Measurements from ENCODE around the gene GDPD4.

The GDPD4 gene

DNA sequence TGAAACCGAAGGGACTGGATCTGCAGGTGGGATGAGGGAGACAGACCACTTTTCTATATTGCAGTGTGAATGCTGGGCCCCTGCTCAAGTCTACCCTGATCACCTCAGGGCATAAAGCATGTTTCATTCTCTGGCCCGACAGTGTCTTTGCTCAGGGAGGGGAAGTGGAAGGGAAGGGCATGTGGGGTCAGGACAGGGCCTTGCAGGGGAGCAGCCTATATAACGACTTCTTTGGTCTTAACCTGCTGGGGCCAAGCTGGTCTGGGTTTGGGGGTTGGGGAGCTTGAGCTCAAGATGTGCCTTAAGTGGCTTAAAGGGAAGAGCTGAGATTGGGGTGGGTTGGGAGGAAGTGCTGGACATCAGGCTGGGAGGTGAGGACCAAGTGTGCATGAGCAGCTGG is 86.4 kb downstream of the GDPD4 start:
- Histone ChIP-seq H3K36me3 (ENCODE audit: control insufficient read depth in 1 of 2, insufficient read depth in 2 of 2, low read length in 2 of 2) (no peaks in the 10 kb centered on the region), H3K27ac (ENCODE audit: low read depth, low read length) (no peak overlapping the region), H3K9me3 (ENCODE audit: control insufficient read depth in 1 of 2, low read length in 2 of 2) (no peaks in the 10 kb centered on the region), H3K27me3 (ENCODE audit: control insufficient read depth in 1 of 2, insufficient read depth in 2 of 2, low read length in 2 of 2) (no peaks in the 10 kb centered on the region), H3K4me3 (ENCODE audit: low read depth in 1 of 2, low read length in 2 of 2) (no peak overlapping the region), H3K4me1 (ENCODE audit: control insufficient read depth in 1 of 2, insufficient read depth in 2 of 2, low read length in 2 of 2) (no peaks in the 10 kb centered on the region), H3K9ac (ENCODE audit: low read depth in 1 of 2, low read length in 2 of 2) (no peak overlapping the region)

DNA sequence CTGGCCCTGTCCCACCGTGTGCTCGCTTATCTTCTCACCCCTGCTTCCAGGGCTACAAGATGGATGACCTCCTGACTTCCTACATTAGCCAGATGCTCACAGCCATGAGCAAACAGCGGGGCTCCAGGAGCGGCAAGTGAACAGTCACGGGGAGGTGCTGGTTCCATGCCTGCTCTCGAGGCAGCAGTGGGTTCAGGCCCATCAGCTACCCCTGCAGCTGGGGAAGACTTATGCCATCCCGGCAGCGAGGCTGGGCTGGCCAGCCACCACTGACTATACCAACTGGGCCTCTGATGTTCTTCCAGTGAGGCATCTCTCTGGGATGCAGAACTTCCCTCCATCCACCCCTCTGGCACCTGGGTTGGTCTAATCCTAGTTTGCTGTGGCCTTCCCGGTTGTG is 86.9 kb downstream of the GDPD4 start:
- Histone ChIP-seq H3K27ac (ENCODE audit: low read depth, low read length) (no peak overlapping the region), H3K4me3 (ENCODE audit: low read depth in 1 of 2, low read length in 2 of 2) (no peak overlapping the region), H3K4me1 (ENCODE audit: control insufficient read depth in 1 of 2, insufficient read depth in 2 of 2, low read length in 2 of 2) (no peaks in the 10 kb centered on the region), H3K36me3 (ENCODE audit: control insufficient read depth in 1 of 2, insufficient read depth in 2 of 2, low read length in 2 of 2) (no peaks in the 10 kb centered on the region), H3K9ac (ENCODE audit: low read depth in 1 of 2, low read length in 2 of 2) (no peak overlapping the region), H3K9me3 (ENCODE audit: control insufficient read depth in 1 of 2, low read length in 2 of 2) (no peaks in the 10 kb centered on the region), H3K27me3 (ENCODE audit: control insufficient read depth in 1 of 2, insufficient read depth in 2 of 2, low read length in 2 of 2) (no peaks in the 10 kb centered on the region)

DNA sequence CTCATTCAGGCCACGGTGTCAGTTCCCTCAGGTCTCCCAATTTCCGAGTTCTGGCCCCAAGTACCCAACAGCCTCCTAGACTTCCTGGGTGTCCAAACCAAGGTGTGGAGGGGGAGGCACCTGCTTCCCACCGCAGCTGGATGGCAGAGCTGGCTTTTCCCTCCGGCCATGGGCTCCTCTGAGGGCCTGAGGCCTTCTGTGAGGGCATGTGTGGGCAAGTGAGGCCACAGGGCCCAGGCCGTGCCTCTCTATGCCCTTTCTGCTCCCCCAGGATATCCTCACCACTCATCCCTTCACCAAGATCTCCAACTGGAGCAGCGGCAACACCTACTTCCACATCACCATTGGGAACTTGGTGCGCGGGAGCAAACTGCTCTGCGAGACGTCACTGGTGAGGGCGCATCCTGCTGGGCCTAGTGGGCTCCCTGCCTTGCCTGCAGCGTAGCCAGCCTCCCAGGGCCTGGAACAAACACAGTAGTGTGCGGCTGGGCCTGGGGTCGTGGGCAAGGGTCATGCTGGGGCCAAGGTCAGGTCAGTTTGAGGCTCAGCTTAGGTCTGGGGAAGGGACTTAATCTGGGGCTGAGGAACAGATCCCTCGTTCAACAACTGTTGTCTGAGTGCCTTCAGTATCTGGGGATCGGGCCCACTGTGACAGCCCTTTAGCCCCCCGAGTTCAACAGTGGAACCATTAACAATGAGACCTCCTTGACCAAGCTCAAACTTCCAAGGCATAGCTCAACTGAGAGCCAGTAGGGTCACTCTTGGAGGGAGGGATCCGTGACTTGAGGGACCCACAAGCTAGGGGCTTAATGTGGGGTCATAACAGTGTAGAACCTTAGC is 87.7 kb downstream of the GDPD4 start:
- Histone ChIP-seq H3K9ac (ENCODE audit: low read depth in 1 of 2, low read length in 2 of 2) (no peak overlapping the region), H3K9me3 (ENCODE audit: control insufficient read depth in 1 of 2, low read length in 2 of 2) (no peaks in the 10 kb centered on the region), H3K27me3 (ENCODE audit: control insufficient read depth in 1 of 2, insufficient read depth in 2 of 2, low read length in 2 of 2) (no peaks in the 10 kb centered on the region), H3K27ac (ENCODE audit: low read depth, low read length) (no peak overlapping the region), H3K4me1 (ENCODE audit: control insufficient read depth in 1 of 2, insufficient read depth in 2 of 2, low read length in 2 of 2) (no peaks in the 10 kb centered on the region), H3K4me3 (ENCODE audit: low read depth in 1 of 2, low read length in 2 of 2) (no peak overlapping the region), H3K36me3 (ENCODE audit: control insufficient read depth in 1 of 2, insufficient read depth in 2 of 2, low read length in 2 of 2) (no peaks in the 10 kb centered on the region)

DNA sequence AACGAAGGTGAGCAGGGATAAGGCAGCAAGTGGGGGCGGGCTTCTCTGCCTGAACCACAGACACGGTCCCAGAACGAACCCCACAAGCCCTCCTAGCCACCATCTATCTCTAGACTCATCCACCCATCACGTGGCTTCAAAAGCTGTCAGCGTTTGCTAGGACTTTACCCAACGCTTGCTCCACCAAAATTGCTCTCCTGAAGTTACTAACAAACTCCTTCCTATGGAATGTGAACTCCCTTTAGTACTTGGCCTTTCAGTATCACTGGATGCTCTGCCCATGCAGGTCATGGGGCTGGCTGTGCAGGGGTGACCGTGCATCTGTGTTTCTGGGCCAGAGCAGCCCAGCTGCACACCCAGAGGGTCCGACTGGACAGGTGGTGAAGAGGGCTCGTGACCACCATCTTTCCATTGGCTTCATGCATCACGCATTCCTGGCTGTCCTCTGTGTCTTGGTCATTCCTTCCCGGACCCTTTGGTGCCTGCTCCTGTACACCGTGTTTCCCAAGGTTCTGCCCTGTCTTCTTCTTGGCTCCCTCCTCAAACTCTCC is 88.4 kb downstream of the GDPD4 start:
- H3K4me1 ChIP-seq (ENCODE audit: control insufficient read depth in 1 of 2, insufficient read depth in 2 of 2, low read length in 2 of 2), result no peaks in the 10 kb centered on the region
- H3K27me3 ChIP-seq (ENCODE audit: control insufficient read depth in 1 of 2, insufficient read depth in 2 of 2, low read length in 2 of 2), result no peaks in the 10 kb centered on the region
- H3K36me3 ChIP-seq (ENCODE audit: control insufficient read depth in 1 of 2, insufficient read depth in 2 of 2, low read length in 2 of 2), result no peaks in the 10 kb centered on the region
- no peaks in the 10 kb centered on the region for H3K9me3 ChIP-seq (ENCODE audit: control insufficient read depth in 1 of 2, low read length in 2 of 2)
- H3K27ac ChIP-seq (ENCODE audit: low read depth, low read length), result no peak overlapping the region
- no peak overlapping the region for H3K4me3 ChIP-seq (ENCODE audit: low read depth in 1 of 2, low read length in 2 of 2)
- H3K9ac ChIP-seq (ENCODE audit: low read depth in 1 of 2, low read length in 2 of 2), result no peak overlapping the region

DNA sequence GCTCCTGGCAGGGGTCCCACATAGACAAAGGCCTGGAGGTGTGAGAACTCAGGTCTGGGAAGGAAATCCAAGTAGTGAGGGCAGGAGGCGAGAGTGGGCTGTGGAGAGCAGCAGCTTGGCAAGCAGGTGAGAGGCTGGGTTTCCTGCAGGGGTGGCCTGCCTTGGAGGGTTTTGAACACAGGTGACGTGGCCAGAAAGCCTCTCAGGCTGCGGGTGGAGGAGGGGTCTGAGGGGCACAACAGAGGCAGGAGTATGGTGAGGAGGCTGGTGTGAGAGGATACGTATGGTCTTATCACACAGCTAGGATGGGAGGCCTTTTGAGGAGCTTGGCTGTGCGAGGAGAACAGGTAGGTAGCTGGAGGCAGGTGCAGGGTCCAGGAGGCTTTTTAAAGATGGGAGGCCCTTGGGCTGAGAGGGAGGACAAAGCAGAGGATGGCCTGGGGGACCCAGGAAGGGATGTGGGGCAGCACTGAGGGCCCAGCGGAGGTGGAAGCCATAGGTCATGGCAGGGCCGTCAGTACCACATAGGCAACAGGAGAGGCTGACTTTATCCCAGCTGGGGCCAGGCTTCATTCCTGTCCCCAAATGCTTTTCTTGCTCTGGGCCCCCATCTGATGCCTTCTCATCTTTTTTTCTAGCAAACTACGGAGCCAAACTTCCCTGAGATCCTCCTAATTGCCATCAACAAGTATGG is 89.0 kb downstream of the GDPD4 start:
- no peaks in the 10 kb centered on the region for H3K9me3 ChIP-seq (ENCODE audit: control insufficient read depth in 1 of 2, low read length in 2 of 2)
- H3K4me3 ChIP-seq (ENCODE audit: low read depth in 1 of 2, low read length in 2 of 2), result no peak overlapping the region

DNA sequence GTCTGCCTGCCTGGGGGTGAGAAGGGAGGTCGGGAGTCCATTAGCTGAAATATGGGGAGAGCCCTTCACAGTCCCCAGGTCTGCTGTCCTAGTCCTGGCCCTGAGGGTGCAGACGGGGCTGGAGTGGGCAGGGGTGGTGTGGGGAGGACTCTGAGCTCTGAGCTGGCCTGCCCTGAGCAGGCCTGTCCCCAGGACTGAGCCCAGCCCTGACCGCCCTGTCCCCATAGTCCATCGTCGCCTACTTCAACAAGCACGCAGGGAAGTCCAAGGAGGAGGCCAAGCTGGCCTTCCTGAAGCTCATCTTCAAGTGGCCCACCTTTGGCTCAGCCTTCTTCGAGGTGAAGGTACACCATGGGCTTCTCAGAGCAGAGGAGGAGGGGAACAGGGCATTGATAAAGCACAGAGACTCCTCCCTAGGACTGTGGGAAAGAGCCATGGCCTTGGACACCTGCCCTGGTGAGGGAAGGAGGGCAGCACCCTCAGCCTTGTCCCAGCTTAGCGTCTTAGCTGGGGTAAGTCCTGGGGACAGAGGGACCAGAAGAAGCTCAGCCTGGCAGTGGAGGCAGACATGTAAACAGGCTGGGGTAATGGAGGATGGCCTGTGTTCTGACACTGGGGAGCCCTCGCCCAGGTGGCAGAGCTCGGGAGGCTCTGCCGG is 89.8 kb downstream of the GDPD4 start:
- Histone ChIP-seq H3K36me3 (ENCODE audit: control insufficient read depth in 1 of 2, insufficient read depth in 2 of 2, low read length in 2 of 2) (no peaks in the 10 kb centered on the region), H3K9ac (ENCODE audit: low read depth in 1 of 2, low read length in 2 of 2) (no peak overlapping the region), H3K4me3 (ENCODE audit: low read depth in 1 of 2, low read length in 2 of 2) (no peak overlapping the region), H3K27me3 (ENCODE audit: control insufficient read depth in 1 of 2, insufficient read depth in 2 of 2, low read length in 2 of 2) (no peaks in the 10 kb centered on the region), H3K27ac (ENCODE audit: low read depth, low read length) (no peak overlapping the region), H3K9me3 (ENCODE audit: control insufficient read depth in 1 of 2, low read length in 2 of 2) (no peaks in the 10 kb centered on the region), H3K4me1 (ENCODE audit: control insufficient read depth in 1 of 2, insufficient read depth in 2 of 2, low read length in 2 of 2) (no peaks in the 10 kb centered on the region)

More for the DNA sequence above, 89.0 kb downstream of the GDPD4 start:
- no peak overlapping the region for H3K9ac ChIP-seq (ENCODE audit: low read depth in 1 of 2, low read length in 2 of 2)
- H3K36me3 ChIP-seq (ENCODE audit: control insufficient read depth in 1 of 2, insufficient read depth in 2 of 2, low read length in 2 of 2), result no peaks in the 10 kb centered on the region
- no peak overlapping the region for H3K27ac ChIP-seq (ENCODE audit: low read depth, low read length)
- H3K27me3 ChIP-seq (ENCODE audit: control insufficient read depth in 1 of 2, insufficient read depth in 2 of 2, low read length in 2 of 2), result no peaks in the 10 kb centered on the region
- no peaks in the 10 kb centered on the region for H3K4me1 ChIP-seq (ENCODE audit: control insufficient read depth in 1 of 2, insufficient read depth in 2 of 2, low read length in 2 of 2)

DNA sequence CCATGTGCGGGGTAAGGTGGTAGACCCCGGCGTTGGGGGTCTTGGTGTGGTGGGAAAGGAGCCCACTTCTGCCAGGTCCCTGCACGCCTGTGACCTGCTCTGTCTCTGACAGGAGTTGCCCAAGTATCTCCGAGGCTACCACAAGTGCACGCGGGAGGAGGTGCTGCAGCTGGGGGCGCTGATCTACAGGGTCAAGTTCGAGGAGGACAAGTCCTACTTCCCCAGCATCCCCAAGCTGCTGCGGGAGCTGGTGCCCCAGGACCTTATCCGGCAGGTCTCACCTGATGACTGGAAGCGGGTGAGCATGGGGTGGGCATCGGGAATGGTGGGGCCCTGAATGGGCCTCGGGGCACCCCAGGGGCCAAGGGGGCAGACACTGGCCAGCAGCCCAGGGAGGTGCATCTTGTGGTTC is 90.4 kb downstream of the GDPD4 start:
- Histone ChIP-seq H3K27ac (ENCODE audit: low read depth, low read length) (no peak overlapping the region), H3K4me3 (ENCODE audit: low read depth in 1 of 2, low read length in 2 of 2) (no peak overlapping the region), H3K27me3 (ENCODE audit: control insufficient read depth in 1 of 2, insufficient read depth in 2 of 2, low read length in 2 of 2) (no peaks in the 10 kb centered on the region), H3K9me3 (ENCODE audit: control insufficient read depth in 1 of 2, low read length in 2 of 2) (no peaks in the 10 kb centered on the region), H3K4me1 (ENCODE audit: control insufficient read depth in 1 of 2, insufficient read depth in 2 of 2, low read length in 2 of 2) (no peaks in the 10 kb centered on the region), H3K36me3 (ENCODE audit: control insufficient read depth in 1 of 2, insufficient read depth in 2 of 2, low read length in 2 of 2) (no peaks in the 10 kb centered on the region), H3K9ac (ENCODE audit: low read depth in 1 of 2, low read length in 2 of 2) (no peak overlapping the region)

DNA sequence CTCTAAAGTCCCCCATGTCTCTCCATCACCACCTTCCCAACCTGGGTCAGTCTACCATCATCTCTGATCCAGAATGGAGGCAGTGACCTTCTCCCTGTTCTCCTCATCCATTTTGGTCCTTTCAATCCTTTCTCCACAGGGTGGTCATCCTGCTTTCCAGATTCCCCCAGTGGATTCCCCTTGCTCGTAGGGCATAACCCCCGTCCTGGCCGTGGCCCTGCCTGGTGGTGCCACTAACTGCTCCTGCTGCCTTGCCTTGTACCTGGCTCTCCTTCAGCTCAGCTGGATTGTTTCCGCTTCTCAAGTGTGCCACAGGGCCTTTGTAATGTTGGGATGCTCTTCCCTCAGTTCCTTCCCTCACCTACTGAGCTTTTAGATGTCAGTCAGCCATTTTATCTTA is 91.8 kb downstream of the GDPD4 start:
- Histone ChIP-seq H3K27ac (ENCODE audit: low read depth, low read length) (no peak overlapping the region), H3K36me3 (ENCODE audit: control insufficient read depth in 1 of 2, insufficient read depth in 2 of 2, low read length in 2 of 2) (no peaks in the 10 kb centered on the region), H3K9ac (ENCODE audit: low read depth in 1 of 2, low read length in 2 of 2) (no peak overlapping the region), H3K9me3 (ENCODE audit: control insufficient read depth in 1 of 2, low read length in 2 of 2) (no peaks in the 10 kb centered on the region), H3K27me3 (ENCODE audit: control insufficient read depth in 1 of 2, insufficient read depth in 2 of 2, low read length in 2 of 2) (no peaks in the 10 kb centered on the region), H3K4me3 (ENCODE audit: low read depth in 1 of 2, low read length in 2 of 2) (no peak overlapping the region), H3K4me1 (ENCODE audit: control insufficient read depth in 1 of 2, insufficient read depth in 2 of 2, low read length in 2 of 2) (no peaks in the 10 kb centered on the region)

DNA sequence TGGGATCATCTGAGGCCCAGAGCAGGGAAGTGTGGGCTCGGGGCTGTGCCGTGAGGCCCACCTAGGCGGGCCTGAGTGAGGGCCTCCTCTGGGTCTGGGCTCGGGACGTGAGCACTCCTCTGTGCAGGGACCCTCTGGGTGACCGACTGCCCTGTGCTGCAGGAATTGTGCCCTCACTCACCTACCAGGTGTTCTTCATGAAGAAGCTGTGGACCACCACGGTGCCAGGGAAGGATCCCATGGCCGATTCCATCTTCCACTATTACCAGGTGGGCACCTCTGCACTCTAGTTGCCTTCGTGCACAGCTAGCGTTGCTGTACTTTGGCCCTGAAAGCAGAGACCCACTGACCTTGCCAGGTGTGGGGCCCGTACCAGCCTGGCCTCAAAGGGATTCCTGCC is 93.0 kb downstream of the GDPD4 start:
- Histone ChIP-seq H3K9me3 (ENCODE audit: control insufficient read depth in 1 of 2, low read length in 2 of 2) (no peaks in the 10 kb centered on the region), H3K36me3 (ENCODE audit: control insufficient read depth in 1 of 2, insufficient read depth in 2 of 2, low read length in 2 of 2) (no peaks in the 10 kb centered on the region), H3K4me3 (ENCODE audit: low read depth in 1 of 2, low read length in 2 of 2) (no peak overlapping the region), H3K27ac (ENCODE audit: low read depth, low read length) (no peak overlapping the region), H3K4me1 (ENCODE audit: control insufficient read depth in 1 of 2, insufficient read depth in 2 of 2, low read length in 2 of 2) (no peaks in the 10 kb centered on the region), H3K9ac (ENCODE audit: low read depth in 1 of 2, low read length in 2 of 2) (no peak overlapping the region), H3K27me3 (ENCODE audit: control insufficient read depth in 1 of 2, insufficient read depth in 2 of 2, low read length in 2 of 2) (no peaks in the 10 kb centered on the region)

Measured in duodenal mucosa (tissue), 2 donors.